ENCODE measurements around the gene SLC39A3. TPM values are rescaled to one million over a fixed set of nuclear protein-coding genes. Genes with fewer than 3 reads are reported as not detected.
A peak's percentile ranks its signal among the peaks of the same experiment; 100 is the strongest.

The SLC39A3 gene
- total RNA-seq, 1 experiment from 2014 or later, result 28.6 TPM

- H3K4me1 ChIP-seq (ENCODE audit: low read length), result no peaks in the 10 kb centered on the region
- peaks cover 10% of the 10 kb centered on the region for H3K36me3 ChIP-seq (ENCODE audit: insufficient read depth, low read length)
- DNase-seq, result no peak
- H3K4me3 ChIP-seq (ENCODE audit: low read length), result no peak overlapping the region
- no peak overlapping the region for H3K9ac ChIP-seq (ENCODE audit: low read length)
- H2AFZ ChIP-seq (ENCODE audit: low read length), result no peak overlapping the region
- H4K20me1 ChIP-seq (ENCODE audit: insufficient read depth, low read depth, low read length), result peaks cover 7% of the 10 kb centered on the region; the same call in 1 of the 2 replicates
- no peaks in the 10 kb centered on the region for H3K9me2 ChIP-seq (replicated peaks; ENCODE audit: insufficient read depth, low read length)
- H3K9me3 ChIP-seq (ENCODE audit: low read length), result no peaks in the 10 kb centered on the region
- H3K27me3 ChIP-seq (ENCODE audit: low read length), result no peaks in the 10 kb centered on the region
- H3K27ac ChIP-seq (ENCODE audit: low read length), result no peak overlapping the region
- peaks cover 5% of the 10 kb centered on the region for H3K79me2 ChIP-seq (ENCODE audit: low read length)
- H3K4me2 ChIP-seq (ENCODE audit: low read depth, low read length, poor library complexity, severe bottlenecking), result no peak overlapping the region
These were observed 7.6 kb downstream of the SLC39A3 start for GRCh38 chr19:2732157-2732725.

- Histone ChIP-seq H3K4me1 (ENCODE audit: low read length) (no peaks in the 10 kb centered on the region), H3K27ac (ENCODE audit: low read length) (no peak overlapping the region), H3K4me3 (ENCODE audit: low read length) (no peak overlapping the region), H3K9me2 (replicated peaks; ENCODE audit: insufficient read depth, low read length) (no peaks in the 10 kb centered on the region), H3K4me2 (ENCODE audit: low read depth, low read length, poor library complexity, severe bottlenecking) (no peak overlapping the region), H3K9ac (ENCODE audit: low read length) (no peak overlapping the region), H3K9me3 (ENCODE audit: low read length) (no peaks in the 10 kb centered on the region), H2AFZ (ENCODE audit: low read length) (no peak overlapping the region), H3K79me2 (ENCODE audit: low read length) (no peaks in the 10 kb centered on the region), H3K36me3 (ENCODE audit: insufficient read depth, low read length) (peaks cover 2% of the 10 kb centered on the region), H4K20me1 (ENCODE audit: insufficient read depth, low read depth, low read length) (peaks cover 7% of the 10 kb centered on the region; the same call in 1 of the 2 replicates), H3K27me3 (ENCODE audit: low read length) (no peaks in the 10 kb centered on the region)
- peak; percentile 46 for DNase-seq
These were observed 8.4 kb downstream of the SLC39A3 start for GRCh38 chr19:2731181-2731995.

- Histone ChIP-seq H3K4me1 (ENCODE audit: low read length) (no peaks in the 10 kb centered on the region), H2AFZ (ENCODE audit: low read length) (no peak overlapping the region), H3K27me3 (ENCODE audit: low read length) (no peaks in the 10 kb centered on the region), H3K27ac (ENCODE audit: low read length) (no peak overlapping the region), H3K79me2 (ENCODE audit: low read length) (no peaks in the 10 kb centered on the region), H3K9ac (ENCODE audit: low read length) (no peak overlapping the region), H3K9me3 (ENCODE audit: low read length) (no peaks in the 10 kb centered on the region), H3K4me3 (ENCODE audit: low read length) (no peak overlapping the region), H3K36me3 (ENCODE audit: insufficient read depth, low read length) (no peaks in the 10 kb centered on the region), H3K9me2 (replicated peaks; ENCODE audit: insufficient read depth, low read length) (no peaks in the 10 kb centered on the region), H3K4me2 (ENCODE audit: low read depth, low read length, poor library complexity, severe bottlenecking) (no peak overlapping the region), H4K20me1 (ENCODE audit: insufficient read depth, low read depth, low read length) (peaks cover 2% of the 10 kb centered on the region; the same call in 1 of the 2 replicates)
- no peak for DNase-seq
These were observed 9.6 kb downstream of the SLC39A3 start for GRCh38 chr19:2729943-2730818.

GRCh38 chr19:2728783-2729387 lies 10.9 kb downstream of the SLC39A3 start:
- no peak overlapping the region for H3K4me2 ChIP-seq (ENCODE audit: low read depth, low read length, poor library complexity, severe bottlenecking)
- no peak overlapping the region for H3K9ac ChIP-seq (ENCODE audit: low read length)
- H3K27ac ChIP-seq (ENCODE audit: low read length), result no peak overlapping the region
- H3K79me2 ChIP-seq (ENCODE audit: low read length), result no peaks in the 10 kb centered on the region
- no peaks in the 10 kb centered on the region; the same call in 1 of the 2 replicates for H4K20me1 ChIP-seq (ENCODE audit: insufficient read depth, low read depth, low read length)
- no peak overlapping the region for H3K4me3 ChIP-seq (ENCODE audit: low read length)
- H3K36me3 ChIP-seq (ENCODE audit: insufficient read depth, low read length), result no peaks in the 10 kb centered on the region
- no peaks in the 10 kb centered on the region for H3K4me1 ChIP-seq (ENCODE audit: low read length)
- H3K9me2 ChIP-seq (replicated peaks; ENCODE audit: insufficient read depth, low read length), result no peaks in the 10 kb centered on the region
- H3K9me3 ChIP-seq (ENCODE audit: low read length), result no peaks in the 10 kb centered on the region
- no peak overlapping the region for H2AFZ ChIP-seq (ENCODE audit: low read length)
- no peak for DNase-seq
- no peaks in the 10 kb centered on the region for H3K27me3 ChIP-seq (ENCODE audit: low read length)

GRCh38 chr19:2727640-2727944 lies 12.2 kb downstream of the SLC39A3 start:
- no peaks in the 10 kb centered on the region; the same call in 1 of the 2 replicates for H4K20me1 ChIP-seq (ENCODE audit: insufficient read depth, low read depth, low read length)
- no peak overlapping the region for H2AFZ ChIP-seq (ENCODE audit: low read length)
- H3K27ac ChIP-seq (ENCODE audit: low read length), result no peak overlapping the region
- no peak overlapping the region for H3K4me2 ChIP-seq (ENCODE audit: low read depth, low read length, poor library complexity, severe bottlenecking)
- no peaks in the 10 kb centered on the region for H3K9me2 ChIP-seq (replicated peaks; ENCODE audit: insufficient read depth, low read length)
- H3K36me3 ChIP-seq (ENCODE audit: insufficient read depth, low read length), result no peaks in the 10 kb centered on the region
- H3K9me3 ChIP-seq (ENCODE audit: low read length), result no peaks in the 10 kb centered on the region
- H3K9ac ChIP-seq (ENCODE audit: low read length), result no peak overlapping the region
- no peaks in the 10 kb centered on the region for H3K4me1 ChIP-seq (ENCODE audit: low read length)
- H3K4me3 ChIP-seq (ENCODE audit: low read length), result no peak overlapping the region
- no peaks in the 10 kb centered on the region for H3K79me2 ChIP-seq (ENCODE audit: low read length)
- DNase-seq, result no peak
- no peaks in the 10 kb centered on the region for H3K27me3 ChIP-seq (ENCODE audit: low read length)

GRCh38 chr19:2726904-2727639 lies 12.7 kb downstream of the SLC39A3 start:
- Histone ChIP-seq H3K4me2 (ENCODE audit: low read depth, low read length, poor library complexity, severe bottlenecking) (no peak overlapping the region), H3K9ac (ENCODE audit: low read length) (no peak overlapping the region), H3K27ac (ENCODE audit: low read length) (no peak overlapping the region), H3K79me2 (ENCODE audit: low read length) (no peaks in the 10 kb centered on the region), H3K36me3 (ENCODE audit: insufficient read depth, low read length) (no peaks in the 10 kb centered on the region), H4K20me1 (ENCODE audit: insufficient read depth, low read depth, low read length) (no peaks in the 10 kb centered on the region; the same call in 1 of the 2 replicates), H3K9me2 (replicated peaks; ENCODE audit: insufficient read depth, low read length) (no peaks in the 10 kb centered on the region), H3K27me3 (ENCODE audit: low read length) (no peaks in the 10 kb centered on the region), H3K4me3 (ENCODE audit: low read length) (no peak overlapping the region), H3K9me3 (ENCODE audit: low read length) (no peaks in the 10 kb centered on the region), H2AFZ (ENCODE audit: low read length) (no peak overlapping the region), H3K4me1 (ENCODE audit: low read length) (no peaks in the 10 kb centered on the region)
- no peak for DNase-seq

- Histone ChIP-seq H3K4me1 (ENCODE audit: low read length) (no peaks in the 10 kb centered on the region), H3K36me3 (ENCODE audit: insufficient read depth, low read length) (no peaks in the 10 kb centered on the region), H2AFZ (ENCODE audit: low read length) (no peak overlapping the region), H3K4me3 (ENCODE audit: low read length) (no peak overlapping the region), H3K9me2 (replicated peaks; ENCODE audit: insufficient read depth, low read length) (no peaks in the 10 kb centered on the region), H3K27me3 (ENCODE audit: low read length) (no peaks in the 10 kb centered on the region), H3K4me2 (ENCODE audit: low read depth, low read length, poor library complexity, severe bottlenecking) (no peak overlapping the region), H3K79me2 (ENCODE audit: low read length) (no peaks in the 10 kb centered on the region), H4K20me1 (ENCODE audit: insufficient read depth, low read depth, low read length) (no peaks in the 10 kb centered on the region; the same call in 1 of the 2 replicates), H3K9me3 (ENCODE audit: low read length) (no peaks in the 10 kb centered on the region), H3K27ac (ENCODE audit: low read length) (no peak overlapping the region), H3K9ac (ENCODE audit: low read length) (no peak overlapping the region)
- no peak for DNase-seq
These were observed 13.5 kb downstream of the SLC39A3 start for GRCh38 chr19:2726160-2726855.

Data from Karpas-422 (cell line).